SK-N-SH (cell line): Measurements from ENCODE around the gene MLKL. TPM values are rescaled to one million over a fixed set of nuclear protein-coding genes. Genes with fewer than 3 reads are reported as not detected.
"Not testable (repeated sequence)": the region's sequence is repeated elsewhere in the genome, so short reads cannot be mapped to it uniquely, and the experiment has no call there.

ENCODE experiments used
- CTCF ChIA-PET: fragments of 300-600, 350-600 bp; formaldehyde crosslinking; extraction: SDS; loops from one replicate; lab custom pipeline; 2021; lab: Yijun Ruan, JAX
- POLR2A ChIA-PET: fragments of 350-600 bp; sonication (Branson Sonifier 250); formaldehyde crosslinking; extraction: SDS; loops from one replicate; lab custom pipeline; 2020; ENCODE audit warnings: antibody characterized with exemption, inconsistent platforms; lab: Yijun Ruan, JAX
- DNase-seq: peaks from one replicate; pipeline ENCODE4 v3.0.0; 2012
- H2AFZ ChIP-seq: fragments of 200-600 bp; sonication (generic); 2 replicates; pipeline ENCODE4 v1.8.1; 2016; ENCODE audit warnings: antibody characterized with exemption, mild to moderate bottlenecking, low read depth
- H3F3A ChIP-seq: fragments of 200-600 bp; sonication (generic); replicated peaks from 2 replicates; pipeline ENCODE3; 2016; ENCODE audit warnings: antibody characterized with exemption, mild to moderate bottlenecking; ENCODE audit not compliant: insufficient read depth
- H3K27ac ChIP-seq, 2 experiments: fragments of 200-500 bp in 1 of 2; fragments of 200-600 bp in 1 of 2; sonication (Bioruptor generic) in 1 of 2; sonication (generic), shearing (Covaris generic) in 1 of 2; 2 replicates each; pipeline versions ENCODE4 v1.5.1 to v1.6.1; 2014 to 2016; ENCODE audit warnings: low read depth in 2 of 2, inconsistent platforms in 1 of 2, low read length in 1 of 2, mild to moderate bottlenecking in 1 of 2, mixed read lengths in 1 of 2
- H3K27me3 ChIP-seq: fragments of 200-600 bp; sonication (generic), shearing (Covaris generic); 2 replicates; pipeline ENCODE4 v1.6.1; 2016; ENCODE audit warnings: mixed run types; ENCODE audit not compliant: insufficient read depth
- H3K36me3 ChIP-seq, 2 experiments: fragments of 200-500 bp in 1 of 2; fragments of 200-600 bp in 1 of 2; sonication (Bioruptor generic) in 1 of 2; sonication (generic) in 1 of 2; replicated peaks in 1 of 2; 2 replicates each; pipeline versions ENCODE3 to v1.5.1; 2014 to 2016; ENCODE audit warnings: low read length in 1 of 2, mild to moderate bottlenecking in 1 of 2; ENCODE audit not compliant: insufficient read depth in 2 of 2, control insufficient read depth in 1 of 2
- H3K4me1 ChIP-seq, 2 experiments: fragments of 200-500 bp in 1 of 2; fragments of 200-600 bp in 1 of 2; sonication (Bioruptor generic) in 1 of 2; sonication (generic), shearing (Covaris generic) in 1 of 2; 2 replicates each; pipeline versions ENCODE4 v1.5.1 to v1.6.1; 2014 to 2016; ENCODE audit warnings: low read depth in 1 of 2, low read length in 1 of 2, mixed run types in 1 of 2; ENCODE audit not compliant: insufficient read depth in 2 of 2, control insufficient read depth in 1 of 2
- H3K4me2 ChIP-seq: fragments of 200-600 bp; sonication (generic), shearing (Covaris generic); 2 replicates; pipeline ENCODE4 v1.6.1; 2017; ENCODE audit warnings: mixed run types
- H3K4me3 ChIP-seq, 2 experiments: fragments of 200-500 bp in 1 of 2; fragments of 200-600 bp in 1 of 2; sonication (Bioruptor generic) in 1 of 2; sonication (generic), shearing (Covaris generic) in 1 of 2; 2 replicates each; pipeline versions ENCODE4 v1.5.1 to v1.8.1; 2014 to 2016; ENCODE audit warnings: low read depth in 2 of 2, inconsistent platforms in 1 of 2, low read length in 1 of 2, mild to moderate bottlenecking in 1 of 2, mixed read lengths in 1 of 2, moderate library complexity in 1 of 2
- H3K79me2 ChIP-seq: fragments of 200-600 bp; sonication (generic); 2 replicates; pipeline ENCODE4 v1.8.1; 2017; ENCODE audit warnings: mild to moderate bottlenecking; ENCODE audit not compliant: insufficient read depth
- H3K9ac ChIP-seq: fragments of 200-600 bp; sonication (generic); 2 replicates; pipeline ENCODE4 v1.6.1; 2017; ENCODE audit warnings: mixed run types
- H3K9me2 ChIP-seq: fragments of 200-600 bp; sonication (generic); 2 replicates; pipeline ENCODE4 v1.6.1; 2017; ENCODE audit warnings: mixed run types
- H3K9me3 ChIP-seq: fragments of 200-600 bp; sonication (generic); 2 replicates; pipeline ENCODE4 v1.6.1; 2017; ENCODE audit warnings: mixed run types, mild to moderate bottlenecking, moderate library complexity
- H4K20me1 ChIP-seq: fragments of 200-600 bp; sonication (generic); 2 replicates; pipeline ENCODE4 v1.6.1; 2017; ENCODE audit warnings: mild to moderate bottlenecking, mixed run types; ENCODE audit not compliant: insufficient read depth
- FOSL2 ChIP-seq: IDR thresholded peaks from 2 replicates; pipeline ENCODE4 v1.4.0; 2012; ENCODE audit warnings: low read depth, mild to moderate bottlenecking, moderate library complexity, borderline replicate concordance
- FOXJ3 ChIP-seq: sonication (generic); formaldehyde crosslinking; IDR thresholded peaks from 2 replicates; pipeline ENCODE4 v1.5.1; 2020; ENCODE audit warnings: mild to moderate bottlenecking, missing genetic modification reagents
- FOXM1 ChIP-seq: IDR thresholded peaks from 2 replicates; pipeline ENCODE4 v1.4.0; 2012; ENCODE audit warnings: low read depth, mild to moderate bottlenecking
- GABPA ChIP-seq: IDR thresholded peaks from 2 replicates; pipeline ENCODE4 v1.4.0; 2012; ENCODE audit warnings: low read depth, mild to moderate bottlenecking
- GATA2 ChIP-seq: sonication (generic); formaldehyde crosslinking; IDR thresholded peaks from 2 replicates; pipeline ENCODE4 v1.5.0; 2020; ENCODE audit warnings: mild to moderate bottlenecking, missing genetic modification reagents
- JUND ChIP-seq: IDR thresholded peaks from 2 replicates; pipeline ENCODE4 v1.4.0; 2012
- MEF2A ChIP-seq: IDR thresholded peaks from 2 replicates; pipeline ENCODE4 v1.4.0; 2012; ENCODE audit warnings: low read depth, borderline replicate concordance
- MXI1 ChIP-seq: IDR thresholded peaks from 2 replicates; pipeline ENCODE4 v1.6.1; 2012; ENCODE audit warnings: mild to moderate bottlenecking, low read depth, low read length, improper control_type of control experiment
- POLR2AphosphoS5 ChIP-seq: IDR thresholded peaks from 2 replicates; pipeline ENCODE4 v1.6.1; 2012; ENCODE audit warnings: low read depth, low read length
- RAD21 ChIP-seq: IDR thresholded peaks from 2 replicates; pipeline ENCODE4 v1.6.1; 2012; ENCODE audit warnings: mild to moderate bottlenecking, low read length
- RCOR1 ChIP-seq: fragments of 150-350 bp; IDR thresholded peaks from 2 replicates; pipeline ENCODE4 v1.6.1; 2017; ENCODE audit warnings: antibody characterized with exemption, low read length
- RFX5 ChIP-seq: IDR thresholded peaks from 2 replicates; pipeline ENCODE4 v1.6.1; 2012; ENCODE audit warnings: mild to moderate bottlenecking, improper control_type of control experiment, low read length
- RXRA ChIP-seq: IDR thresholded peaks from 2 replicates; pipeline ENCODE4 v1.4.0; 2012; ENCODE audit warnings: low read depth, mild to moderate bottlenecking, borderline replicate concordance
- SMC3 ChIP-seq: IDR thresholded peaks from 2 replicates; pipeline ENCODE4 v1.6.1; 2012; ENCODE audit warnings: low read depth, low read length, improper control_type of control experiment
- TEAD4 ChIP-seq: IDR thresholded peaks from 2 replicates; pipeline ENCODE4 v1.4.0; 2012; ENCODE audit warnings: mild to moderate bottlenecking, borderline replicate concordance; ENCODE audit not compliant: insufficient read depth
- WGBS: methylation state at CpG from one replicate; pipeline ENCODE4 v1.1.6; 2017; ENCODE audit warnings: low lambda C conversion rate; 5-methylcytosine and 5-hydroxymethylcytosine counted together
- polyA plus RNA-seq, 3 experiments: library from polyadenylated mRNA; depleted of rRNA; stranded (reverse); fragments of >200 nt; gene quantifications; 2 replicates each; pipeline ENCODE4 v1.2.3, GENCODE V29; 2012
- TF ChIP-seq, protein P1 (sequence below): IDR thresholded peaks from 2 replicates; pipeline ENCODE4 v1.6.1; 2012; ENCODE audit warnings: mild to moderate bottlenecking, low read depth, low read length, moderate library complexity
- TF ChIP-seq, protein P2 (sequence below): fragments of 150-350 bp; IDR thresholded peaks from 2 replicates; pipeline ENCODE4 v1.6.1; 2017; ENCODE audit warnings: antibody characterized with exemption, low read length, low read depth, borderline replicate concordance
- TF ChIP-seq, protein P3 (sequence below): IDR thresholded peaks from 2 replicates; pipeline ENCODE4 v1.4.0; 2012; ENCODE audit warnings: low read depth, borderline replicate concordance
- TF ChIP-seq, protein P4 (sequence below): IDR thresholded peaks from 2 replicates; pipeline ENCODE4 v1.4.0; 2012; ENCODE audit warnings: low read depth
- TF ChIP-seq, protein P5 (sequence below): fragments of 150-350 bp; IDR thresholded peaks from 2 replicates; pipeline ENCODE4 v1.6.1; 2016; ENCODE audit warnings: mild to moderate bottlenecking, low read depth, low read length

Gene MLKL
- polyA plus RNA-seq, 1 of the 3 experiments (the other 2 are of a cell fraction) = 3.6 TPM

DNA sequence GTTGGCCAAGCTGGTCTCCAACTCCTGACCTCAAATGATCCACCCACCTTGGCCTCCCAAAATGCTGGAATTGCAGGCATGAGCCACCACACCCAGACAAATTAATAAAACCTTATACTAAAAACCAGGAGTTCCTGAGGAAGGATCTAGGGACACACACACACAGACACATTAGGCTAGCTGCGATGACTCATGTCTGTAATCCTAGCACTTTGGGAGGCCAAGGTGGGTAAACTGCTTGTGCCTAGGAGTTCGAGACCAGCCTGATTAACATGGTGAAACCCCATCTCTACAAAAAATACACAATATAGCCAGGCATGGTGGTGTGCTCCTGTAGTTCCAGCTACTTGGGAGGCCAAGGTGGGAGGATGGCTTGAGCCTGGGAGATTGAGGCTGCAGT is 47.8 kb downstream of the MLKL start:
- WGBS = 79% methylated on average over 2 of the region's 2 CpGs
- H3K4me2 ChIP-seq, H2AFZ ChIP-seq, H3K9me3 ChIP-seq: not testable (repeated sequence)
- TF ChIP-seq FOSL2 = peak; percentile 27; the same call in 1 of the 2 replicates
- TF ChIP-seq, all 33 proteins: peak for 1; not testable (repeated sequence) for 32
- Histone ChIP-seq H4K20me1 (peaks cover 40% of the 10 kb centered on the region; the same call in 1 of the 2 replicates), H3F3A (peaks cover 29% of the 10 kb centered on the region), H3K79me2 (peaks cover 99% of the 10 kb centered on the region), H3K36me3 (peaks cover 33 to 58% of the 10 kb centered on the region in 2 experiments), H3K27ac (peak overlapping the region in 1 of 2 experiments; percentile 34; a peak in 1 of 4 replicates)
- H3K4me1 ChIP-seq, H3K27me3 ChIP-seq, H3K4me3 ChIP-seq, DNase-seq, H3K9ac ChIP-seq, H3K9me2 ChIP-seq: not testable (repeated sequence)
- POLR2A ChIA-PET = interaction anchor here (1.2 kb wide), 1 partner anchor 46 kb away, joined by 3 read pairs; the partner anchor contains the start of gene GLG1
- CTCF ChIA-PET = interaction anchor here (2.0 kb wide), 1 partner anchor 210 kb away, joined by 8 read pairs; no protein-coding TSS in a partner anchor

DNA sequence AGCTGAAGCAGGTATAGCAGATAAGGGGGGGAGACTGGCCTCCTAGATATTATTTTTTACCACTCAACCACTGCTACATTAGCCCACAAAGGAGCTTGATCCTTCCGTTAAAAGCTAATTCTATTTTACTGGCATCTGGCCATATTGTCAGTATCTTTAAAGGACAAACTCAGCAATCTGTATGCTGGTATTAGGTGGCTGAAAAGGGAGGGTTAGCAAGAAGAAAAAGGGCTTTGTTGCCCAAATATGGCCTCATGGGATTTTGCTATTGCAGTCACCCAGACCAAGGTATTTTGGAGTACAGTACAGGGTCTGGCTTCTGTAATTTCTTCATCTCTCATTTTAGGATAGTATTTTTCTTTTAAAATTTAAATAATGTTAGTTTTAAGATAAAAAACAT is 48.4 kb downstream of the MLKL start:
- Histone ChIP-seq H4K20me1 (peaks cover 34% of the 10 kb centered on the region; the same call in 1 of the 2 replicates), H3K36me3 (peaks cover 32 to 59% of the 10 kb centered on the region in 2 experiments), H3K27me3 (no peaks in the 10 kb centered on the region), H3K4me3 (no peak overlapping the region), H3K4me1 (no peaks in the 10 kb centered on the region), H3K9ac (no peak overlapping the region), H3K4me2 (no peak overlapping the region), H3K79me2 (peaks cover 99% of the 10 kb centered on the region), H2AFZ (no peak overlapping the region), H3K27ac (peak overlapping the region in 1 of 2 experiments; percentile 34; a peak in 2 of 4 replicates), H3F3A (peaks cover 36% of the 10 kb centered on the region), H3K9me2 (no peaks in the 10 kb centered on the region), H3K9me3 (no peaks in the 10 kb centered on the region)
- WGBS = 47% methylated on average over 1 of the region's 1 CpG
- TF ChIP-seq POLR2AphosphoS5 (no peak), RXRA (no peak), SMC3 (no peak), FOSL2 (no peak), GATA2 (no peak), TEAD4 (no peak), FOXJ3 (no peak), MEF2A (no peak), MXI1 (no peak), GABPA (no peak), JUND (no peak), RAD21 (no peak), FOXM1 (no peak), RFX5 (no peak), RCOR1 (no peak)
- TF ChIP-seq, protein P1, sequence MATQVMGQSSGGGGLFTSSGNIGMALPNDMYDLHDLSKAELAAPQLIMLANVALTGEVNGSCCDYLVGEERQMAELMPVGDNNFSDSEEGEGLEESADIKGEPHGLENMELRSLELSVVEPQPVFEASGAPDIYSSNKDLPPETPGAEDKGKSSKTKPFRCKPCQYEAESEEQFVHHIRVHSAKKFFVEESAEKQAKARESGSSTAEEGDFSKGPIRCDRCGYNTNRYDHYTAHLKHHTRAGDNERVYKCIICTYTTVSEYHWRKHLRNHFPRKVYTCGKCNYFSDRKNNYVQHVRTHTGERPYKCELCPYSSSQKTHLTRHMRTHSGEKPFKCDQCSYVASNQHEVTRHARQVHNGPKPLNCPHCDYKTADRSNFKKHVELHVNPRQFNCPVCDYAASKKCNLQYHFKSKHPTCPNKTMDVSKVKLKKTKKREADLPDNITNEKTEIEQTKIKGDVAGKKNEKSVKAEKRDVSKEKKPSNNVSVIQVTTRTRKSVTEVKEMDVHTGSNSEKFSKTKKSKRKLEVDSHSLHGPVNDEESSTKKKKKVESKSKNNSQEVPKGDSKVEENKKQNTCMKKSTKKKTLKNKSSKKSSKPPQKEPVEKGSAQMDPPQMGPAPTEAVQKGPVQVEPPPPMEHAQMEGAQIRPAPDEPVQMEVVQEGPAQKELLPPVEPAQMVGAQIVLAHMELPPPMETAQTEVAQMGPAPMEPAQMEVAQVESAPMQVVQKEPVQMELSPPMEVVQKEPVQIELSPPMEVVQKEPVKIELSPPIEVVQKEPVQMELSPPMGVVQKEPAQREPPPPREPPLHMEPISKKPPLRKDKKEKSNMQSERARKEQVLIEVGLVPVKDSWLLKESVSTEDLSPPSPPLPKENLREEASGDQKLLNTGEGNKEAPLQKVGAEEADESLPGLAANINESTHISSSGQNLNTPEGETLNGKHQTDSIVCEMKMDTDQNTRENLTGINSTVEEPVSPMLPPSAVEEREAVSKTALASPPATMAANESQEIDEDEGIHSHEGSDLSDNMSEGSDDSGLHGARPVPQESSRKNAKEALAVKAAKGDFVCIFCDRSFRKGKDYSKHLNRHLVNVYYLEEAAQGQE = no peak
- TF ChIP-seq, protein P2, sequence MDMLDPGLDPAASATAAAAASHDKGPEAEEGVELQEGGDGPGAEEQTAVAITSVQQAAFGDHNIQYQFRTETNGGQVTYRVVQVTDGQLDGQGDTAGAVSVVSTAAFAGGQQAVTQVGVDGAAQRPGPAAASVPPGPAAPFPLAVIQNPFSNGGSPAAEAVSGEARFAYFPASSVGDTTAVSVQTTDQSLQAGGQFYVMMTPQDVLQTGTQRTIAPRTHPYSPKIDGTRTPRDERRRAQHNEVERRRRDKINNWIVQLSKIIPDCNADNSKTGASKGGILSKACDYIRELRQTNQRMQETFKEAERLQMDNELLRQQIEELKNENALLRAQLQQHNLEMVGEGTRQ = no peak
- TF ChIP-seq, protein P3, sequence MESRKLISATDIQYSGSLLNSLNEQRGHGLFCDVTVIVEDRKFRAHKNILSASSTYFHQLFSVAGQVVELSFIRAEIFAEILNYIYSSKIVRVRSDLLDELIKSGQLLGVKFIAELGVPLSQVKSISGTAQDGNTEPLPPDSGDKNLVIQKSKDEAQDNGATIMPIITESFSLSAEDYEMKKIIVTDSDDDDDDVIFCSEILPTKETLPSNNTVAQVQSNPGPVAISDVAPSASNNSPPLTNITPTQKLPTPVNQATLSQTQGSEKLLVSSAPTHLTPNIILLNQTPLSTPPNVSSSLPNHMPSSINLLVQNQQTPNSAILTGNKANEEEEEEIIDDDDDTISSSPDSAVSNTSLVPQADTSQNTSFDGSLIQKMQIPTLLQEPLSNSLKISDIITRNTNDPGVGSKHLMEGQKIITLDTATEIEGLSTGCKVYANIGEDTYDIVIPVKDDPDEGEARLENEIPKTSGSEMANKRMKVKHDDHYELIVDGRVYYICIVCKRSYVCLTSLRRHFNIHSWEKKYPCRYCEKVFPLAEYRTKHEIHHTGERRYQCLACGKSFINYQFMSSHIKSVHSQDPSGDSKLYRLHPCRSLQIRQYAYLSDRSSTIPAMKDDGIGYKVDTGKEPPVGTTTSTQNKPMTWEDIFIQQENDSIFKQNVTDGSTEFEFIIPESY = no peak
- TF ChIP-seq, protein P4, sequence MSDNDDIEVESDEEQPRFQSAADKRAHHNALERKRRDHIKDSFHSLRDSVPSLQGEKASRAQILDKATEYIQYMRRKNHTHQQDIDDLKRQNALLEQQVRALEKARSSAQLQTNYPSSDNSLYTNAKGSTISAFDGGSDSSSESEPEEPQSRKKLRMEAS = no peak
- TF ChIP-seq, protein P5, sequence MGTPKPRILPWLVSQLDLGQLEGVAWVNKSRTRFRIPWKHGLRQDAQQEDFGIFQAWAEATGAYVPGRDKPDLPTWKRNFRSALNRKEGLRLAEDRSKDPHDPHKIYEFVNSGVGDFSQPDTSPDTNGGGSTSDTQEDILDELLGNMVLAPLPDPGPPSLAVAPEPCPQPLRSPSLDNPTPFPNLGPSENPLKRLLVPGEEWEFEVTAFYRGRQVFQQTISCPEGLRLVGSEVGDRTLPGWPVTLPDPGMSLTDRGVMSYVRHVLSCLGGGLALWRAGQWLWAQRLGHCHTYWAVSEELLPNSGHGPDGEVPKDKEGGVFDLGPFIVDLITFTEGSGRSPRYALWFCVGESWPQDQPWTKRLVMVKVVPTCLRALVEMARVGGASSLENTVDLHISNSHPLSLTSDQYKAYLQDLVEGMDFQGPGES = no peak
- no peak for DNase-seq
- ChIA-PET CTCF (interaction anchor here (1.0 to 4.0 kb wide), 13 partner anchors 9 to 210 kb away, joined by 3 to 37 read pairs (median 7); partner anchors contain the start of gene RFWD3), POLR2A (interaction anchor here (1.2 kb wide), 1 partner anchor 45 kb away, joined by 3 read pairs; the partner anchor contains the start of gene GLG1)
